ENCODE measurements around the gene FOXO4. TPM values are rescaled to one million over a fixed set of nuclear protein-coding genes. Genes with fewer than 3 reads are reported as not detected.

The FOXO4 gene
- total and polyA plus RNA-seq, 2 experiments from 2014 or later = 1.1 to 5.2 TPM

DNA sequence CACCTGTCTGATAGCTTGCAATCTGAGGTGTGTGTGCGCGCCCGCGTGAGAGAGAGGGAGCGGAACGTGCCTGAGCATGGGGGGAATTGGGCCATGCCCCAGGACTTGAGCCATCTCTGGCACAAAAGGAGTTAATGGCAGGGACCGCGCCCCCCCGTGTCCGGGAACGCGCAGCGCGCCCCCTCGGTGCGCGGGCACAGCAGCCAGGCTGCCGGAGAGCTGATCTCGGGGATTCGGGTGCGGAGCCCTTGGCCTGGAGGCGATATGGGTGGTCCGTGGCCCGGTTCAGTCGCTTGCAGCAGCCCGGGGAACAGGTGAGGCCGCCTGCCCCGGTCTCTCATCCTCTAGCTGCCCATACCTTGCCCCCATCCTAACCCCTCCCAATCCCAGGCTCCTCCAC lies 49.0 kb downstream of the FOXO4 start, which contains the start of gene NLGN3:
TSS of gene NLGN3 (plus strand) at position 191 of the 400 bp plus-strand sequence. CDS start 2,909 bp downstream, outside the sequence.
- H2AFZ ChIP-seq = no peak within 1 kb of the TSS
- WGBS, 2 experiments (ENCODE audit: low coverage in 1 of 2, low lambda C conversion rate in 2 of 2, missing lambda C conversion rate in 2 of 2) = 4 to 20% methylated on average over 1 to 10 of the region's 28 CpGs
- H3K4me3 ChIP-seq = 0 out of 2 replicates have a peak within 1 kb of the TSS, but pooled peaks have one; percentile 15
- TF ChIP-seq EZH2phosphoT487 (IDR thresholded peaks at IDR 0.05; ENCODE audit: insufficient read depth, low read depth) (no peak), EZH2 (IDR thresholded peaks at IDR 0.05; ENCODE audit: insufficient read depth, poor library complexity, severe bottlenecking) (no peak)
- H3K4me1 ChIP-seq (ENCODE audit: insufficient read depth) = no peaks in the 10 kb centered on the region
- no peak within 1 kb of the TSS for H3K27ac ChIP-seq
- no peaks in the 10 kb centered on the region for H3K27me3 ChIP-seq (replicated peaks; ENCODE audit: insufficient read depth)
- in situ Hi-C loops (cut with MboI) = no loop called here
- H3K9ac ChIP-seq = no peak within 1 kb of the TSS
- no peak within 1 kb of the TSS for H3K4me2 ChIP-seq (ENCODE audit: unreplicated experiment)
- no peaks in the 10 kb centered on the region for H3K9me3 ChIP-seq (ENCODE audit: low read depth)
- DNase-seq = peak; percentile 15
- no peaks in the 10 kb centered on the region for H3K79me2 ChIP-seq (ENCODE audit: insufficient read depth)
- 0 out of 2 replicates have a peak, but pooled peaks cover 4% of the 10 kb centered on the region for H3F3A ChIP-seq (ENCODE audit: insufficient read depth)
- no peaks in the 10 kb centered on the region for H3K9me2 ChIP-seq (ENCODE audit: insufficient read depth)
- H3K36me3 ChIP-seq (ENCODE audit: low read depth) = no peaks in the 10 kb centered on the region
- H4K20me1 ChIP-seq (ENCODE audit: insufficient read depth) = no peaks in the 10 kb centered on the region

DNA sequence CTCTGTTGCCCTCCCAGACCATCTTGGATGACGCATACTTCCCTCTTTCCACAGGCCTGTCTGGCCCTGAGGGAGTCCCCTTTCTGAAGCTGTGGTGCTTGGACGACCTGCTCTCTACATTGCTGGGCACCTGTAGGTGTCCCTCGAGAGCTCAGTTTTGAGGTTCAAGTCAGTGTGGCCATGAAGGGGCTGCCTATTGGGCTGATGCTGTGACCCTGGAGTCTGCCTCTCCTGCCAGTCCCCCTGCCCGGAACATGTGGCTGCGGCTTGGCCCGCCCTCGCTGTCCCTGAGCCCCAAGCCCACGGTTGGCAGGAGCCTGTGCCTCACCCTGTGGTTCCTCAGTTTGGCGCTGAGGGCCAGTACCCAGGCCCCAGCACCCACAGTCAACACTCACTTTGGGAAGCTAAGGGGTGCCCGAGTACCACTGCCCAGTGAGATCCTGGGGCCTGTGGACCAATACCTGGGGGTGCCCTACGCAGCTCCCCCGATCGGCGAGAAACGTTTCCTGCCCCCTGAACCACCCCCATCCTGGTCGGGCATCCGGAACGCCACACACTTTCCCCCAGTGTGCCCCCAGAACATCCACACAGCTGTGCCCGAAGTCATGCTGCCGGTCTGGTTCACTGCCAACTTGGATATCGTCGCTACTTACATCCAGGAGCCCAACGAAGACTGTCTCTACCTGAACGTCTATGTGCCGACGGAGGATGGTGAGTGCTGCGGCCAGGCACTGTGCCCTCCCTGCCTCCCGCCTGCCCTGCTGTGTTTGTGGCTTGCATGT lies 52.0 kb downstream of the FOXO4 start:
- 48 to 70% methylated on average over 11 to 18 of the region's 28 CpGs for WGBS, 2 experiments (ENCODE audit: low coverage in 1 of 2, low lambda C conversion rate in 2 of 2, missing lambda C conversion rate in 2 of 2)
- H3F3A ChIP-seq (ENCODE audit: insufficient read depth) = 0 out of 2 replicates have a peak, but pooled peaks cover 4% of the 10 kb centered on the region
- TF ChIP-seq EZH2 (IDR thresholded peaks at IDR 0.05; ENCODE audit: insufficient read depth, poor library complexity, severe bottlenecking) = no peak
- no peak for TF ChIP-seq EZH2phosphoT487 (IDR thresholded peaks at IDR 0.05; ENCODE audit: insufficient read depth, low read depth)
- H3K27ac ChIP-seq = no peak overlapping the region
- no peak overlapping the region for H2AFZ ChIP-seq
- H3K4me2 ChIP-seq (ENCODE audit: unreplicated experiment) = no peak overlapping the region
- H3K79me2 ChIP-seq (ENCODE audit: insufficient read depth) = no peaks in the 10 kb centered on the region
- H3K4me1 ChIP-seq (ENCODE audit: insufficient read depth) = no peaks in the 10 kb centered on the region
- H3K9ac ChIP-seq = no peak overlapping the region
- in situ Hi-C loops (cut with MboI) = no loop called here
- no peaks in the 10 kb centered on the region for H3K9me2 ChIP-seq (ENCODE audit: insufficient read depth)
- H3K4me3 ChIP-seq = no peak overlapping the region
- no peaks in the 10 kb centered on the region for H3K36me3 ChIP-seq (ENCODE audit: low read depth)
- no peaks in the 10 kb centered on the region for H3K9me3 ChIP-seq (ENCODE audit: low read depth)
- no peaks in the 10 kb centered on the region for H4K20me1 ChIP-seq (ENCODE audit: insufficient read depth)
- no peaks in the 10 kb centered on the region for H3K27me3 ChIP-seq (replicated peaks; ENCODE audit: insufficient read depth)
- DNase-seq = no peak

DNA sequence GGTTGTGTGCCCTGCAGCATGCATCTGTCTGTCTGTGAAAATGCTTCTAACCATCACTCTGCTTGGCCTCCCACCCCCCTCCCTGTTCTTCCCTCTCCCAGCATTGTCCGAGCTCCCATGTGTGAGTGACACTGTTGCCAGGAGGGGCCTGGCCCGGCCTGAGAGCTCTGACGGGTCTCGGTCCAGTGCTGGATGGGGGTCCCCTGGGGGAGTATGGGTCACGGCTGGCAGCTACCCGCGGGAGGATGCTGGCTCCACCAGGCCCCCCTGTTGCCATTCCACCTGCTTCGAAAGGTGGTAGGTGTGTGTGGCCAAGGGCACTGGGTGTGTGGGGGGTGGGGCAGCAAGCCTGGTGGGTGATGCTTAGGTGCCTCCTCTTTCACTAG lies 52.6 kb downstream of the FOXO4 start:
- TF ChIP-seq EZH2phosphoT487 (IDR thresholded peaks at IDR 0.05; ENCODE audit: insufficient read depth, low read depth) = no peak
- TF ChIP-seq EZH2 (IDR thresholded peaks at IDR 0.05; ENCODE audit: insufficient read depth, poor library complexity, severe bottlenecking) = no peak
- no peaks in the 10 kb centered on the region for H3K9me3 ChIP-seq (ENCODE audit: low read depth)
- H3K36me3 ChIP-seq (ENCODE audit: low read depth) = no peaks in the 10 kb centered on the region
- no peak overlapping the region for H3K4me2 ChIP-seq (ENCODE audit: unreplicated experiment)
- in situ Hi-C loops (cut with MboI) = no loop called here
- H3K79me2 ChIP-seq (ENCODE audit: insufficient read depth) = no peaks in the 10 kb centered on the region
- no peaks in the 10 kb centered on the region for H3K9me2 ChIP-seq (ENCODE audit: insufficient read depth)
- no peaks in the 10 kb centered on the region for H3K27me3 ChIP-seq (replicated peaks; ENCODE audit: insufficient read depth)
- no peak overlapping the region for H3K4me3 ChIP-seq
- no peak overlapping the region for H3K27ac ChIP-seq
- no peak for DNase-seq
- H2AFZ ChIP-seq = no peak overlapping the region
- WGBS, 2 experiments (ENCODE audit: low coverage in 1 of 2, low lambda C conversion rate in 2 of 2, missing lambda C conversion rate in 2 of 2) = 97 to 100% methylated on average over 3 to 8 of the region's 8 CpGs
- no peak overlapping the region for H3K9ac ChIP-seq
- 0 out of 2 replicates have a peak, but pooled peaks cover 4% of the 10 kb centered on the region for H3F3A ChIP-seq (ENCODE audit: insufficient read depth)
- no peaks in the 10 kb centered on the region for H4K20me1 ChIP-seq (ENCODE audit: insufficient read depth)
- H3K4me1 ChIP-seq (ENCODE audit: insufficient read depth) = no peaks in the 10 kb centered on the region

DNA sequence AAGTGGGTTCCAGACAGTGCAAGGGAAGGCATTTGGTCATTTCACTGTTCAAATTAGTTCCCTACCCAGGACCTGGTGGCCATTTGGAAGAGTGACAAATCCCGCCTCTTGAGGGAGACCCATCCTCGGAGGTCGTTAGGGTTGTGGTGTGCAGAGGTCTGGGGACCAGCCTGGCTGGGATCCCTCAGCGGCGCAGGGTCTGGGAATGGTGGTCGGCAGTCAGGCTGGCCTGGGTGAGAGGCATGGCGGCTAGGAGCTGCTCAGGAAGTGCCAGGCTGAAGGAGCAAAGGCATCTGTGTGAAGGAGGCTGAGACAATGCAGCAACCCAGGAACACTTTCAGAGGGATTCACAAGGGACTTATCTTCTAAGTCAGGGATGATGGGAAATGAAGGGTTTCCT lies 55.7 kb downstream of the FOXO4 start:
- Histone ChIP-seq H3K9me2 (ENCODE audit: insufficient read depth) (no peaks in the 10 kb centered on the region), H3K4me3 (no peak overlapping the region), H3K9me3 (ENCODE audit: low read depth) (no peaks in the 10 kb centered on the region), H4K20me1 (ENCODE audit: insufficient read depth) (no peaks in the 10 kb centered on the region), H3F3A (ENCODE audit: insufficient read depth) (0 out of 2 replicates have a peak, but pooled peaks cover 3% of the 10 kb centered on the region), H3K27ac (no peak overlapping the region), H3K4me2 (ENCODE audit: unreplicated experiment) (no peak overlapping the region), H3K79me2 (ENCODE audit: insufficient read depth) (no peaks in the 10 kb centered on the region), H3K9ac (no peak overlapping the region), H3K36me3 (ENCODE audit: low read depth) (no peaks in the 10 kb centered on the region), H3K4me1 (ENCODE audit: insufficient read depth) (no peaks in the 10 kb centered on the region), H3K27me3 (replicated peaks; ENCODE audit: insufficient read depth) (no peaks in the 10 kb centered on the region), H2AFZ (no peak overlapping the region)
- in situ Hi-C loops (cut with MboI) = loop anchor here (25.0 kb wide), 1 partner anchor 164 kb away; no protein-coding TSS in a partner anchor
- 70% methylated on average over 4 to 7 of the region's 7 CpGs for WGBS, 2 experiments (ENCODE audit: low coverage in 1 of 2, low lambda C conversion rate in 2 of 2, missing lambda C conversion rate in 2 of 2)
- TF ChIP-seq EZH2phosphoT487 (IDR thresholded peaks at IDR 0.05; ENCODE audit: insufficient read depth, low read depth) (no peak), EZH2 (IDR thresholded peaks at IDR 0.05; ENCODE audit: insufficient read depth, poor library complexity, severe bottlenecking) (no peak)
- DNase-seq = no peak

Small RNA genes within 50 kb of the gene (small RNA-seq; reads per million reads assigned to genes)
- not detected for gene CXorf65 (ENCODE audit: low read depth, low replicate concordance)

Other genes with a start within 250 kb of the FOXO4 start
- gene TEX11, start 187.1 kb upstream of the FOXO4 start, total RNA-seq (2014; rRNA removed; shearing (Covaris generic)) = not detected in 2 replicates
- gene TEX11, start 187.1 kb upstream of the FOXO4 start, polyA plus RNA-seq (2016; fragmentation: Nextera tagmentation; extraction: Ambion mirVana) = not detected in 2 replicates
- gene SLC7A3, start 164.8 kb upstream of the FOXO4 start, total RNA-seq (2014; rRNA removed; shearing (Covaris generic)) = 0.11 and 0.25 TPM in 2 replicates
- gene SLC7A3, start 164.8 kb upstream of the FOXO4 start, polyA plus RNA-seq (2016; fragmentation: Nextera tagmentation; extraction: Ambion mirVana) = not detected in 2 replicates
- gene SNX12, start 27.5 kb upstream of the FOXO4 start, total RNA-seq (2014; rRNA removed; shearing (Covaris generic)) = 47.0 and 76.1 TPM in 2 replicates
- 7.6 and 10.4 TPM in 2 replicates for gene SNX12, start 27.5 kb upstream of the FOXO4 start, polyA plus RNA-seq (2016; fragmentation: Nextera tagmentation; extraction: Ambion mirVana)
- gene CXorf65, start 10.9 kb downstream of the FOXO4 start, total RNA-seq (2014; rRNA removed; shearing (Covaris generic)) = not detected in 2 replicates
- gene CXorf65, start 10.9 kb downstream of the FOXO4 start, polyA plus RNA-seq (2016; fragmentation: Nextera tagmentation; extraction: Ambion mirVana) = not detected in 2 replicates
- gene IL2RG, start 15.7 kb downstream of the FOXO4 start, total RNA-seq (2014; rRNA removed; shearing (Covaris generic)) = not detected in 2 replicates
- gene IL2RG, start 15.7 kb downstream of the FOXO4 start, polyA plus RNA-seq (2016; fragmentation: Nextera tagmentation; extraction: Ambion mirVana) = 0.23 and 0.53 TPM in 2 replicates
- 14.9 and 32.6 TPM in 2 replicates for gene MED12, start 22.7 kb downstream of the FOXO4 start, total RNA-seq (2014; rRNA removed; shearing (Covaris generic))
- gene MED12, start 22.7 kb downstream of the FOXO4 start, polyA plus RNA-seq (2016; fragmentation: Nextera tagmentation; extraction: Ambion mirVana) = 9.5 and 10.0 TPM in 2 replicates
- gene NLGN3, start 49.0 kb downstream of the FOXO4 start, total RNA-seq (2014; rRNA removed; shearing (Covaris generic)) = 0.11 and 0.63 TPM in 2 replicates
- gene NLGN3, start 49.0 kb downstream of the FOXO4 start, polyA plus RNA-seq (2016; fragmentation: Nextera tagmentation; extraction: Ambion mirVana) = 0.10 and 0.34 TPM in 2 replicates
- gene GJB1, start 127.4 kb downstream of the FOXO4 start, total RNA-seq (2014; rRNA removed; shearing (Covaris generic)) = not detected in 2 replicates
- gene GJB1, start 127.4 kb downstream of the FOXO4 start, polyA plus RNA-seq (2016; fragmentation: Nextera tagmentation; extraction: Ambion mirVana) = not detected in 2 replicates
- gene ZMYM3, start 158.3 kb downstream of the FOXO4 start, total RNA-seq (2014; rRNA removed; shearing (Covaris generic)) = 14.7 and 14.8 TPM in 2 replicates
- gene ZMYM3, start 158.3 kb downstream of the FOXO4 start, polyA plus RNA-seq (2016; fragmentation: Nextera tagmentation; extraction: Ambion mirVana) = 7.7 TPM in 2 replicates
- 298 and 310 TPM in 2 replicates for gene NONO, start 187.8 kb downstream of the FOXO4 start, total RNA-seq (2014; rRNA removed; shearing (Covaris generic))
- 164 and 179 TPM in 2 replicates for gene NONO, start 187.8 kb downstream of the FOXO4 start, polyA plus RNA-seq (2016; fragmentation: Nextera tagmentation; extraction: Ambion mirVana)
- gene ITGB1BP2, start 205.9 kb downstream of the FOXO4 start, total RNA-seq (2014; rRNA removed; shearing (Covaris generic)) = 0.22 and 0.25 TPM in 2 replicates
- not detected in 2 replicates for gene ITGB1BP2, start 205.9 kb downstream of the FOXO4 start, polyA plus RNA-seq (2016; fragmentation: Nextera tagmentation; extraction: Ambion mirVana)